SK-N-DZ (cell line): Measurements from ENCODE around the gene TCF7L2.

ENCODE experiments used
- DNase-seq: peaks from one replicate; pipeline ENCODE4 v3.0.0-alpha.2; 2015; ENCODE audit warnings: low spot score

Gene TCF7L2

DNA sequence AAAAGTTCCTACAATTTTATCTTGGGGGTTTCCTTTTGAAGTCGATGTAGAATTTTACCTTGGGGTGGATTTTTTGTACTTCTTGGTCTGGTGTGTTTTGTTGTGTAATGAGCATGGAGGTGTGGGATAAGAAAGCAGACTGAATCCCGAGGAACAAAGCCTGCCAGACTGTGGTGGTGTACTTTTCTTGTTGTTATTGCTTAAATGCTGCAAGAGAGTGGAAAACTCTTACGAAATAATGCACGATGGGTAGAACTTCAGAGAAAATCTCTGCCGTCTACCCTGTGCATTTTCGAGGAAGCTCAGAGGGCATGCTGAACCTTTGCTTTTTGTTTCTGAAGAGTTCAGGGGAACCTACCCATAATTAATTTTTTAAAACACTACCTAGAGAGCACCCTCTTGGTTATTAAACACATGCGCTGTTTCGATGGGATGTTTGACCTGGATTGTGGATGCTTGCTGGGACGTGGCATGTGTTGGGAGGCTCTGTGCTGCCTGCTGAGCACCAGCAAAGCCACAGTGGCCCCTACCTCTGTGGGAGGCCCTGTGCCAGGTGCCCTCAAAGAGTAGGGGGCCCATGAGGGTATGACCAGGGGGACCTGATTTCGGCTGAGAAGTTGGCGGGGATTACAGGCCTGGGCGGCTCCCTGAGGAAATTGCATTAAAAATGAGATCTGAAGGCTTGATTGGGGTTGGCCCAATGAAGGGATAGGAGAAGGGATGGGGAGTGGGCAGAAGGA, 94.1 kb downstream of the TCF7L2 start:
- DNase-seq: no peak

DNA sequence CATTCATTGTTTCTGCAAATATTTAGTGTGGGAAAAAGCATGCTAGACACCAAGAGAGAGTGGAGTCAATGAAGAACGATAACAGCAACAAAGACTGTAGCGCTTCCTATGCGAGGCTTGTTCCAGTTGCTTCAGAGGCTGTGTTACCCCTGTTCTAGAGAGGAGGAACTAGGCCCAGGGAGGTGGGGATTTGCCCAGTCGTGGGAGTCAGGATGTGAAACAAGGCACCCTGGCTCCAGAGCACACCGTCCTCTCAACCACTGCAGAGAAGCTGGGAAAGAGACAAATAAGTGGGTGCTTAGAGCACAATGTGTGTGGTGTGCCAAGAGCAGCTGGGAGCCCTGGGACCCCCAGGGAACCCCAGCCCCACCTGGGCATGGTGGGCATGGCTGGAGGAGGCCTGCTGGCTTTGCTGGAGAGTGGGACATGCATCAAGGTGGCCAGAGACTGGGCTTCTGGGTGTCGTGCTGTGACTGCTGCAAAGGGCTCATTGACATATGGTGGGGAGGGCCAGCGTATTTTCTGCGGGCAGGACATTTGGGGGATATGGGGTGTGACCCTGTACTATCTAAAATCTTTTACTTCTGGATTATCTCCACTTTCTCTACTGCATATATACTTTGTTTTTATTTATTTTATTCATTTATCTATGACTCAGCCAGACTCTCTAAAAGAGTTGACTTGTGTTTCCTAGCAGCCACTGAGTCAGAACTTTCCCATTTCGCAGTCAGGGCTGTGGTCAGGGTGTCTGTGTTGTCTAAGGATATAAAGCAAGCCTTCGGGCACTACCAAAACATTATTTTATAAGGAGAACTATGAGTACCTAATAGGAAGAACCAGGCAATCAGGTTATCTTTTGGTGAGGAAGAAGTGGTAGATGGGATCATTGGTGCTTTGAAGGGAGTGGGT, 95.4 kb downstream of the TCF7L2 start:
- no peak for DNase-seq

DNA sequence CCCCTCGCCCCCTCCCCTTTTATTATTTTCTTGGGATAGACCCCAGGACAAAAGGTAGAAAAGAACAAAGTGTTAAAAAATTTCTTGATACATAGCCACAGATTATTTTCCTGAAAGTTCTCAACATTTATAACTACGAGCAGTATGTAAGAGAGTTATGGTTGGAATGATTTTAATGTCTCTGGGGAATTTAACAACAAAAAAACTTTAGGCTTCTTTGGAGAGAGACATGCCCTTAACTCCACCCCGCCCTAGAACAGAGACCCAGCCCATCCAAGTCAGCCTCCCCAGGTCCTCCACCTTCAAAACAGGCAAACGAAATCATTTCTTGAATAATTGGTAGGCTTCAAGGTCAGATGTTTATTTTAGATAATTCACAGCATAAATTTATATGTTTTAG, 97.1 kb downstream of the TCF7L2 start:
- no peak for DNase-seq

DNA sequence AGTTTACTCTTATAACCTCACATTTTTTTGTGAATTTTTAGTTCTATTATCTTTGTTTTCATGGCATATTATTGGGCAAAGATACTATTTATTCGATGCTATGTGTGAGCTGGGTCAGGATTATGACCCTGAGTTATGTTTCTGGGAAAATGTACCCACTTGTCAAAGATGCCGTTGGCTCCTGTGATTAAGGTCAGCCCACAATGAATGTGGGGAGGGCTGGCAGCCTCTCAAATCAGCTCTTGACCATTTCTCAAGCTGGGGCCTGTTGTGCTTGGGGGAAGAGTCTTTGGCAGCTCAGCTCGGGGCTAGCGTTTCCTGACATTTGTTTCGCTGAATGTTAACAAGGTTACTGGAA, 97.5 kb downstream of the TCF7L2 start:
- no peak for DNase-seq

DNA sequence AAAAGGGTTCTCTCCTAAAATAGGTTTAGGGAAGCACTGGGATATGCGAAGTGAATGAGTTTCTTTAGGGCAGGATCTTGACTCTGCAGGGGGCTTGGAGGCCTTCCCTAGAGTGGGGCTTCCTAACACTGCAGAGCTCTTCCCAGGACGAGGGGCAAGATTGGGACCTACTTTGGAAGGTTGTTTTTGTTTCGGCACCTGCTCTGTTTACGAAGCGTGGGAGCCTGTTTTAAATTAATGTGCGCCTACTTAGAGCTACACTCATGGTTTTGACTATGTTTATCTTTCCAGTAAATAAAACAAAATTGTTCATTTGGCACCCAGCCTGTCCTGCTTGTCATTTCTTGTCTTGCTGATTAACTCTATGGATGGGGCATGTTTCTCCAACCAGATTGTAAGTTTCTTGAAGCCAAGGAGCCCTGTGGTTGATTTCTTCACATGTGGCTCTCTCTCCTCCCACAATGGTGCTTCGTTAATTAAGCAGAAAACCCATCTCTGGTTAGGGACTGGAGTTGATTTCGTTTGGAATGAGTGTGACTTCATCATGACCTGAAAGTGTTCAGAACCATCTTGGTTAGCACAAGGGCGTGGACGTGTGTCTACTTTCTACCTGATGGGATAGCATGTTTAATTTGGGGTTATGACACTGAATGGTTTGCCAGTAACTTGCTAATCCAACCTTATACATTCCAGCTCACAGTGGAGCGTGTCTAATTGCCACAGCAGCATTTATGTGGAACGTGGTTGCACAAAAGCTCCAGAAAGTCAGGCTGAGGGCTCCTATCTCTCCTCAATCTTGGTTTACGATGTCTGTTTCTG, 98.1 kb downstream of the TCF7L2 start:
- DNase-seq: peak; percentile 35

- DNase-seq: no peak
Measured at GRCh38 chr10:113049881-113050280, 99.8 kb downstream of the TCF7L2 start.

DNA sequence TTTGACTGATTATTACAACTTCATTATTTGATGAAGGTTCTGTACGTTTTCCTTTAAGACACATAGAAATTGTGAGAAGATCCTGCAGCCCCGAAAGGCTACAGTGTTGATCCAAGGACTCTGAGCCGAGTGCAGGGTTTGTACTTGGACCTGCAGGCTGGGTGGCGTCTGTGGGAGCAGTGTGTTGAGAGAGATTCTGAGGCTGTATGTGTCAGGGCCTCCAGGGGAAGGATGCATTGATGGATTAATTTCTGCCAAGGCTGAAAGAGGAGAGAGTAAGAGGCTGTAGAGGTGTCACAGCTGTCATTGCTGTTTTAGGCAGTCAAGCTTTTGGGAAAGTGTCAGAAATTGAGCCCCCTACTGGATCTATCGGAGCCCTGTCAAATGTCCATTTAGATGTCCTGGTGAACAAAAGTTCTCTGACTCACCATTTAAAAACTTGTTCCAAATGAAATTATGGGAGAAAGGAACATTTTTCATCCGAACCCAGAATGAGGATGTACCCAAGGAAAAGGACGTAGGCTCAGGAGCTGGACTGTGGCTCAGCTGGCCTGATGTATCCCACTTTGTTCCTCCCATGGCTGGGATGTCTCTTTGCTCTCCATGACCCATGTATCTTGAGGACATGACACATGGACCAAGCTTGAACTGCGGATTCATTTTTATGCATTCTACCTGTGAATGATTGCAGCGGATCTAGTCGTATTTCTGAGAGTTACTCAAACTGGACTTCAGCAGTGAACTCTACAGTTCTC, 102.2 kb downstream of the TCF7L2 start:
- no peak for DNase-seq

GRCh38 chr10:113053091-113053490, 103.0 kb downstream of the TCF7L2 start:
- no peak for DNase-seq

GRCh38 chr10:113053881-113054280, 103.8 kb downstream of the TCF7L2 start:
- DNase-seq: no peak

DNA sequence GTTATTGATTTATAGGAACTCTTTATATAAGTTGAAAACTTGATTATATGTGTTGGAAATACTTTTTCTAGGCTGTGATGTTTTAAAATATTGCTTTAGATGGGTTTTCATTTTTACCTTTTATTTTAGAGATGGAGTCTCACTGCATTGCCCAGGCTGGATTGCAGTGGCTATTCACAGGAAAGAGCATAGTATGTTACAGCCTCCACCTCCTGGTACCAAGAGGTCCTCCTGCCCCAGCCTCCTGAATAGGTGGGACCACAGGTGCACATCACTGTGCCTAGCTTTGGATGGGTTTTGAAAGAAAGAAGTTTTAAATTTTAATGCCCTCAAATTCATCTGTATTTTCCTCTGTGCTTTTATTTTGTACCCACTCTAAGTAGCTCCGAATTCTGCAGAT, 105.4 kb downstream of the TCF7L2 start:
- no peak for DNase-seq

GRCh38 chr10:113056030-113056429, 106.0 kb downstream of the TCF7L2 start:
- DNase-seq: peak; percentile 59

DNA sequence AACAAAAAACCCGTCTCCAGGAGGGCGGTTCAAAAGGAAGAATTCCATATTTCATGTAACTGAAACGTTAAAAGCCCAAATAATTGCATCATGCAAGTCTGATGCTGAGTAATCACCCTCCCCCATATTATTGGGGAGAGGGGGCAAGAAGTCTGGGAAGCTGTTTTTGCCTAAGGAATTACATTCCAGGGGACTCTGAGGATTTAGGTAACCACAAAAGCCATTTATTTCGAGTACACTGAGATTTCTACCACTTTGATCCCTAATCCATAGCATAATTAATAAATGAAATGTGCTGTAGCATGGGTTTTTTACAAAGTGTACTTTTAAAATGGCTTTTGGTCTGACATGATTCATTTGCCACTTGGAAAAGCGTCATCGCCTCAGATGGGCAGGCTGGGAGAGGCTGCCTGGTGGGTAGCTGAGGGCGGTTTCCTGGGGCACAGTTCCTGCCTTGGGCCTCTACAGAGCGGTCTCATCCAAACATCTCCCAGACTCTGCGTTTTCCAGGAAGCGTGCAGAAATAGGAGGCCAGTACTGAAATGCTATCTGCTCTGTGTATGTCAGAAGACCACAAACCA, 106.5 kb downstream of the TCF7L2 start:
- no peak for DNase-seq

GRCh38 chr10:113057948-113058522, 108.0 kb downstream of the TCF7L2 start:
- no peak for DNase-seq

DNA sequence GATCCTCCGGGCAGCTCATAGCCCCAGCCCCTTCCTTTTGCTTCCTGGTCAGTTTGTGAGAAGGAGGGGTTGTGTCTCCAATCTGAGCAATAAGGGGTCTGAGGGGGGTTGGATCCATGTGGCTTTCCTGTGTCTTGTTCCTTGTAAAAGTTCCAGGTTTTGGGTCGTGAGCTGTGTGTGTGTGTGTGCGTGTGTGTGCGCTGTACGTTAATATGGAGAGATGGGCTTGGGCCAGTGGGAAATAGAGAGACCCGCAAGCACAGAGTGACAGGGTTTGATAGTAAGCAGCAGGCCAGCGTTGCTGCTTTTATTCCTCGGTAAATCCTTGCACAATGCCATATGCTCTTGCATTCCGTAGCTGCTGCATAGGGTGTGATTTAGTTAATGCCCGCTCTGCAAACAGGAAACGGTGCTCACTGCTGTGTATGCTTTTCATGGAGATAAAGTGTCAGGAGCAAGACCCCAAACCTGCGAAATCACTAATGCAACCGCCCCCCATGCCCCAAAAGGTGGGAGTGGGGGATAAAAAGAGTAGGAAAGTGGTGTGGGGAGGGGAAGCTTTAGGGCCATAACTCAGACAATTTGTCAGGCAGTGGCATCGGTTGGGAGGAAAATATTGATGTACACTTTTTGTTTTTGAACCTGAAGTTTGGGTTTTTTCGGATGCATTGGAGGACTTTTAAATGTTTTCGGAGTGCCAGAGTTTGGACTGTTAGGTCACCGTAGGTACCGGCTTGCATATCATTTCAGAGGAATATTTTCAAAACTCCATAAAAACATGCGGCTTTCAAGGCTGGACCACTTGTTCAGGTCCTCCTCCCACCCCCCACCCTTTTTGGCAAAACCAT, 108.7 kb downstream of the TCF7L2 start:
- DNase-seq: peak; percentile 78

- DNase-seq: peak; percentile 42
Measured at GRCh38 chr10:113059371-113059780, 109.3 kb downstream of the TCF7L2 start.

GRCh38 chr10:113060201-113061053, 110.4 kb downstream of the TCF7L2 start:
- DNase-seq: no peak

DNA sequence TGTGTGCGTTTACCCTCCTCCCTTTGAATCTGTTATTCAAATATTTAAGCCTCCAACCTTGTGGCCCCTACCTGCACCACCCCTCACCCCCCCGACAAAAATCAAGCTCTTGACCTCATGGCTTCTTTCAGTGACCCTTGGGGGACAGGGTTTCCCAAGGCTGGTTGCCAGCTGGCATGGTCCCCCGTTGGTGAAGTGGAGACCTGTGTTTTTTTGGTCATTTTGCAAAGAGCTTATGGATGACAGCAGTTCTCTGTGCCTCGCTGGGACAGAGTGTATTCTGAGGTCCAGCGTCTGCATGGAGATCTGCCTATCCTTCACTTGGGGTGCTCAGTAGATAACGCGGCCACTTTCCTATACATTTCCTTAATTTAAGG, 111.0 kb downstream of the TCF7L2 start:
- DNase-seq: no peak

DNA sequence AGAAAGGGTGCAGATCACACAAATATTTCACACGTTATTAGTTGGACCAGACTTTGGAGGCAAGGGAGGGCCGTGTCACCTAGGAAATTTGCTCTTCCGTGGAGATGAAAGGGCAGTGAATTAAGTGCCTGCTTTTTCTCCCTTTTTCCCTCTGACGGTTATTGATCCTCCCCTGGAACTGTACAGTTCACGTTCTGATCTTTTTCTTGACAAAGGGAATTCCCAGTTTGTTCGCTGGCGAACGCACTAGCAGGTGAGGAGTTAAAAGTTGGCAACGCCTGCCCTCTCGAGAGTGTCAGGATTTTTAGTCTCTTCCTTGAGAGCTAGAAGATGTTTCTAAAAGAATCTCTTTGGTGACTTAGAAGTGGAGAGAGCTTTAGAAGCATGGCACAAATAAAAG, 111.5 kb downstream of the TCF7L2 start:
- DNase-seq: no peak
